Camera-type eye (tissue), 1 donor: Measurements from ENCODE around the gene STARD7. TPM values are rescaled to one million over a fixed set of nuclear protein-coding genes. Genes with fewer than 3 reads are reported as not detected.

ENCODE experiments used
- total RNA-seq: library from RNA; depleted of rRNA; stranded (reverse); fragments of >200 nt; gene quantifications from one replicate; pipeline ENCODE4 v1.2.3, GENCODE V29; 2014

The STARD7 gene, protein sequence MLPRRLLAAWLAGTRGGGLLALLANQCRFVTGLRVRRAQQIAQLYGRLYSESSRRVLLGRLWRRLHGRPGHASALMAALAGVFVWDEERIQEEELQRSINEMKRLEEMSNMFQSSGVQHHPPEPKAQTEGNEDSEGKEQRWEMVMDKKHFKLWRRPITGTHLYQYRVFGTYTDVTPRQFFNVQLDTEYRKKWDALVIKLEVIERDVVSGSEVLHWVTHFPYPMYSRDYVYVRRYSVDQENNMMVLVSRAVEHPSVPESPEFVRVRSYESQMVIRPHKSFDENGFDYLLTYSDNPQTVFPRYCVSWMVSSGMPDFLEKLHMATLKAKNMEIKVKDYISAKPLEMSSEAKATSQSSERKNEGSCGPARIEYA
- 186 TPM for total RNA-seq

GRCh38 chr2:96208143-96209010, at the start of gene STARD7:
Gene STARD7 (minus strand): TSS chr2:96208827. CDS start chr2:96208434, 393 bp downstream.

DNA sequence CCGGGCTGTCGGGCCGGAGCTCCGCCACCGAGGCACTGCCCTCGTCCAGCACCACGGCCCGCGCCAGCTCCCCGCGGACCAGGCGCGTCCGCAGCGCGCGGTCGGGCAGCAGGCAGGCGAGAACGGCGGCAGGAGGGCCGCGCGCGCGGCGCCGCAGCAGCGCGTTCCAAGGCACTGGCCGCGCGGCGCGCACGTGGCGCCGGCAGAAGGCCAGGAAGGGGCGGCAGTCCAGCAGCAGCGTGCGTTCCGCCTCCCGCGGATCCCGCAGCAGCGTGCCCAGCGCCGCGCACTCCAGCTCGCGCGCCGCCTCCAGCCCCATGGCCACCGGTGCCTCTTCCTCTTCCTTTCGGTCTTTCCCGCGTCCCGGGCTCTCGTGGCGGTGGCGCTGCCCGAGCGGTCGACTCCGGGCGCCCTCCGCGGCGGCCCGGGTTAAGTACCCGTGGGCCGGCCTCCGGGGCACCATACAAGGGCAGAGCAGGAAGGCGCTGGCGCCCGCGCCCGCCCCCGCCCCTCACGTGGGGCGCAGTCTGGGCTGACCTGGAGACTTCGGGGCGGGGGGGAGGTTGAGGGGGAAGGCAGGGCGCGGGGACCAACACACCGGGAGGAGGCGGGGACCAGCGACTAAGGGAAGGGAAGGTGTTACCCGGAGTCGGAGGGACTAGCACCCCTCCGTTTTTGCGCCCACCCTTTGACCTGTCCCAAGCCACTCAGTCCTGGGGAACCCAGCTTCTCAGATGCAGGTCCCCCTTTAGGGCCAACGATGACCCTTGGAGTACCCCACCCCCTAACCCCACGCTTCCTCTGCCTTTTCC, 63.4 kb downstream of the STARD7 start, which contains the start of gene DUSP2:
Gene DUSP2 (minus strand): TSS at position 405 of the 812 bp plus-strand sequence. CDS start 86 bp downstream, at position 319.

DNA sequence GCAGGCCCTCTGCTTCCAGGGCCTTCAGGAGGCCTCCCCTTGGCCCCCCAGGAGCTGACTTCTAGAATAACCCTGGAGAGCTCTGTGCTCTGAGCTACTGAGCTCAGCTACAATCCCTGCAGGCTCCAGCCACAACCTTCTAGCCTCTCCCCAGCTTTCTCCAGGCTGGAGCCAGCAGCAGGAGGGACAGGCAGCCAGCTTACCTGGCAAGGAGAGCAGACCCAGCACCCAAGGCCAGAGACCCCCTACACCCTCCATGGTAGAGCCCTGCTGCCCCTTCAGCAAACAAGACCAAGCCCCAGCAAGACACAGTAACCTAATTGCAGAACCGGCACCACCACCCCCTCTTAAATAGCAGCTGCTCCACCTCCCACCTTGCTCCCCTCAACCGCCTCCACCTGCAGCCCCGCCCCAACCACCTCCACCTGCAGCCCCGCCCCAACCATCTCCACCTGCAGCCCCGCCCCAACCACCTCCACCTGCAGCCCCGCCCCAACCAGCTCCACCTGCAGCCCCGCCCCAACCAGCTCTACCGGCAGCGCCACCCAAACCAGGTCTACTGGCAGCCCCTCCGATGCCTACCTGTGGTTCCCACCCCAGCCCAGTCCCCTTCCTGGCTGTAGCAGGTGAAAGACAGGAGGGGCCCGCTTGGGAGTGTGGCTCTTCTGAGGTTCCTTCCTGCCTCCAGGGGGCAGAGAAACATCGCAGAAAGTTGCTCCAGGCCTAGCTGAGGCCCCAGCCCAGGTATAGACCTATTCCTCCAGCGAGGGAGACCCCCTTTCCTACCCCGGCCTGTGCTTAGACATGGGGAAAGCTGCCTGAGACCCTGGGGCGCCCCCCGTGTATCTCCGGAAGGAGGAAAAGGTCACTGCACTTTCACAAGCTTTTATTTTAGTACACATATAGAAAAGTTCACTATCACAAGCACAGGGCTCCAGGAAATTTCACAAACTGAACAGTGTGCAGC, 70.2 kb downstream of the STARD7 start, which contains the start of gene ASTL:
Gene ASTL (minus strand): TSS at position 324 of the 967 bp plus-strand sequence. CDS start 66 bp downstream, at position 258.

Other genes starting within 250 kb of the STARD7 start
- 229 TPM for gene ANKRD36C, start 217.0 kb downstream of the STARD7 start, total RNA-seq
- gene GPAT2, start 173.9 kb downstream of the STARD7 start, total RNA-seq = 1.3 TPM
- gene ADRA2B, start 92.3 kb downstream of the STARD7 start, total RNA-seq = 1.9 TPM
- gene ASTL, start 70.3 kb downstream of the STARD7 start, total RNA-seq = 0.49 TPM
- 8.1 TPM for gene DUSP2, start 63.4 kb downstream of the STARD7 start, total RNA-seq
- gene TMEM127, start 57.2 kb upstream of the STARD7 start, total RNA-seq = 23.3 TPM
- 106 TPM for gene CIAO1, start 57.4 kb upstream of the STARD7 start, total RNA-seq
- gene SNRNP200, start 96.7 kb upstream of the STARD7 start, total RNA-seq = 132 TPM
- gene ITPRIPL1, start 116.5 kb upstream of the STARD7 start, total RNA-seq = 5.7 TPM
- gene NCAPH, start 126.9 kb upstream of the STARD7 start, total RNA-seq = 11.4 TPM